Lower leg skin (tissue), 3 donors: ENCODE data around the gene KIF13A.

ENCODE experiments used
- POLR2A ChIP-seq, 2 donors: fragments of 450-650 bp; IDR thresholded peaks; one replicate each; pipeline ENCODE4 v1.6.1; 2016 to 2017; ENCODE audit warnings: antibody characterized with exemption in 2 of 2, mild to moderate bottlenecking in 1 of 2, moderate library complexity in 1 of 2
- TF ChIP-seq, protein P1 (sequence below), 3 donors: fragments of 450-650 bp; IDR thresholded peaks; one replicate each; pipeline ENCODE4 v1.5.1; 2016; ENCODE audit warnings: antibody characterized with exemption in 3 of 3, mild to moderate bottlenecking in 3 of 3, moderate library complexity in 2 of 3

DNA sequence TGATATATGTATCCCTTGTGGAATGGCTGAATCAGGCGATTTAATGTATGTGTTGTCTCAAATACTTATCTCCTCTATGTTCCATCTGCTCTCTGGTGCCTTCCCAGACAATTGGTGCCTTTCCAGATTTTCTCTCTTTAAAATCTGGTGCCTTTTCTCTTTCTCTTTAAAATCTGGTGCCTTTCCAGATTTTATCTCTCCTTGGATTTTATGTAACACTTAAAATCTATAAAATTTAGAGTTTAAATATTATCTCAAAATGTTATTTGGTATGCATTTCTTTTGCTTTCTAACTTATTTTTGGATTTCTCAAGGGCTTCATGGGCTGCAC is 116.3 kb downstream of the KIF13A start:
- TF ChIP-seq, protein P1, sequence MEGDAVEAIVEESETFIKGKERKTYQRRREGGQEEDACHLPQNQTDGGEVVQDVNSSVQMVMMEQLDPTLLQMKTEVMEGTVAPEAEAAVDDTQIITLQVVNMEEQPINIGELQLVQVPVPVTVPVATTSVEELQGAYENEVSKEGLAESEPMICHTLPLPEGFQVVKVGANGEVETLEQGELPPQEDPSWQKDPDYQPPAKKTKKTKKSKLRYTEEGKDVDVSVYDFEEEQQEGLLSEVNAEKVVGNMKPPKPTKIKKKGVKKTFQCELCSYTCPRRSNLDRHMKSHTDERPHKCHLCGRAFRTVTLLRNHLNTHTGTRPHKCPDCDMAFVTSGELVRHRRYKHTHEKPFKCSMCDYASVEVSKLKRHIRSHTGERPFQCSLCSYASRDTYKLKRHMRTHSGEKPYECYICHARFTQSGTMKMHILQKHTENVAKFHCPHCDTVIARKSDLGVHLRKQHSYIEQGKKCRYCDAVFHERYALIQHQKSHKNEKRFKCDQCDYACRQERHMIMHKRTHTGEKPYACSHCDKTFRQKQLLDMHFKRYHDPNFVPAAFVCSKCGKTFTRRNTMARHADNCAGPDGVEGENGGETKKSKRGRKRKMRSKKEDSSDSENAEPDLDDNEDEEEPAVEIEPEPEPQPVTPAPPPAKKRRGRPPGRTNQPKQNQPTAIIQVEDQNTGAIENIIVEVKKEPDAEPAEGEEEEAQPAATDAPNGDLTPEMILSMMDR (IDR thresholded peaks at IDR 0.05), result no peak
- TF ChIP-seq POLR2A (IDR thresholded peaks at IDR 0.05), result no peak
